HG03039 (cell line): Measurements from ENCODE around the gene CACNG7.

Source experiments
- ATAC-seq: cut with Tn5 transposase; IDR thresholded peaks from one replicate; pipeline ENCODE4 v1.9.1; 2021; ENCODE audit warnings: mild to moderate bottlenecking, moderate library complexity; ENCODE audit not compliant: unreplicated experiment

CACNG7 gene

GRCh38 chr19:53877361-53877766 is 31.7 kb upstream of the CACNG7 start:
- no peak for ATAC-seq

GRCh38 chr19:53878776-53879139 is 30.3 kb upstream of the CACNG7 start:
- no peak for ATAC-seq

GRCh38 chr19:53879140-53880081 is 29.7 kb upstream of the CACNG7 start:
- ATAC-seq, result peak; percentile 77

GRCh38 chr19:53880711-53881481 is 28.2 kb upstream of the CACNG7 start:
- ATAC-seq, result no peak

GRCh38 chr19:53881482-53882390 is 27.3 kb upstream of the CACNG7 start, which contains the start of gene PRKCG:
PRKCG (plus strand) TSS chr19:53882197; CDS start chr19:53882495, 298 bp downstream.
- ATAC-seq, result no peak

- no peak for ATAC-seq
These were observed 26.6 kb upstream of the CACNG7 start for GRCh38 chr19:53882391-53883050.

GRCh38 chr19:53883231-53883661 is 25.8 kb upstream of the CACNG7 start:
- no peak for ATAC-seq

- ATAC-seq, result no peak
These were observed 25.3 kb upstream of the CACNG7 start for GRCh38 chr19:53883741-53884140.

GRCh38 chr19:53884256-53884655 is 24.8 kb upstream of the CACNG7 start:
- no peak for ATAC-seq

GRCh38 chr19:53885036-53885435 is 24.0 kb upstream of the CACNG7 start:
- ATAC-seq, result no peak

GRCh38 chr19:53892301-53892980 is 16.6 kb upstream of the CACNG7 start:
- ATAC-seq, result no peak

- ATAC-seq, result no peak
These were observed 16.1 kb upstream of the CACNG7 start for GRCh38 chr19:53892981-53893325.

- no peak for ATAC-seq
These were observed 14.4 kb upstream of the CACNG7 start for GRCh38 chr19:53894707-53895106.

GRCh38 chr19:53896682-53897081 is 12.4 kb upstream of the CACNG7 start:
- ATAC-seq, result no peak

- ATAC-seq, result no peak
These were observed 11.6 kb upstream of the CACNG7 start for GRCh38 chr19:53897459-53897858.

- ATAC-seq, result no peak
These were observed 10.9 kb upstream of the CACNG7 start for GRCh38 chr19:53898166-53898565.

GRCh38 chr19:53898636-53899341 is 10.3 kb upstream of the CACNG7 start:
- no peak for ATAC-seq

- ATAC-seq, result no peak
These were observed 8.8 kb upstream of the CACNG7 start for GRCh38 chr19:53900191-53900860.
